Stimulated activated naive CD8-positive, alpha-beta T cell treated with anti-CD3 and anti-CD28 coated beads, Interleukin-15, Interleukin-2, amounts not matched to agents 100 ng/mL and 50 ng/mL, for 24 hours (primary cell): ENCODE results near the gene CD82.
"Not testable (repeated sequence)": the region's sequence is repeated elsewhere in the genome, so short reads cannot be mapped to it uniquely, and the experiment has no call there.

Source experiments
- H3K27ac Mint-ChIP-seq: one replicate; pipeline ENCODE4 v1.8.0; 2021; ENCODE audit warnings: mild to moderate bottlenecking, mixed read lengths
- H3K27me3 Mint-ChIP-seq: one replicate; pipeline ENCODE4 v1.8.0; 2021; ENCODE audit warnings: mixed read lengths
- H3K36me3 Mint-ChIP-seq: one replicate; pipeline ENCODE4 v1.8.0; 2021; ENCODE audit warnings: low read depth, mixed read lengths
- H3K4me1 Mint-ChIP-seq: one replicate; pipeline ENCODE4 v1.8.0; 2021; ENCODE audit warnings: low read depth, mixed read lengths
- H3K4me3 Mint-ChIP-seq: one replicate; pipeline ENCODE4 v1.8.0; 2021; ENCODE audit warnings: mild to moderate bottlenecking, mixed read lengths
- H3K9me3 Mint-ChIP-seq: one replicate; pipeline ENCODE4 v1.8.0; 2021; ENCODE audit warnings: mixed read lengths

The CD82 gene

DNA sequence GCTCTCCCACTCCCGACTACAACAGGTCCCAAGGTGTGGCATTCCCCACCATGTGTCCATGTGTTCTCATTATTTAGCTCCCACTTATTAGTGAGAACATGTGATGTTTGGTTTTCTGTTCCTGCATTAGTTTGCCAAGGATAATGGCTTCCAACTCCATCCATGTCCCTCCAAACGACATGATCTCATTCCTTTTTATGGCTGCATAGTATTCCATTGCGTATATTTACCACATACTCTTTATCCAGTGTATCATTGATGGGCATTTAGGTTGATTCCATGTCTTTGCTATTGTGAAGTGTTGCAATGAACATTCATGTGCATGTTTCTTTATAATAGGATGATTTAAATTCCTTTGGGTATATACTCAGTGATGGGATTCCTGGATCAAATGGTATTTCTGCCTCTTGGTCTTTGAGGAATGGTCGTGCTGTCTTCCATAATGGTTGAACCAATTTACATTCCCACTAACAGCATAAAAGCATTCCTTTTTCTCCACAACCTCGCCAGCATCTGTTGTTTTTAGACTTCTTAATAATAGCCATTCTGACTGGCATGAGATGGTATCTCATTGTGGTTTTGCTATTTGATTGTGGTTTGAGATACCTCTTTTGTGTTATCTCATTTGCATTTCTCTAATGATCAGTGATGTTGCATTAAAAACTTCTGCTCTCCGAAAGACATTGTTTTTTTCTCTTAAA lies 81.9 kb downstream of the CD82 start:
- peaks cover 47% of the 10 kb centered on the region for H3K27me3 Mint-ChIP-seq
- H3K27ac Mint-ChIP-seq, H3K36me3 Mint-ChIP-seq, H3K4me1 Mint-ChIP-seq, H3K4me3 Mint-ChIP-seq: not testable (repeated sequence)
- H3K9me3 Mint-ChIP-seq, result peaks cover 20% of the 10 kb centered on the region

DNA sequence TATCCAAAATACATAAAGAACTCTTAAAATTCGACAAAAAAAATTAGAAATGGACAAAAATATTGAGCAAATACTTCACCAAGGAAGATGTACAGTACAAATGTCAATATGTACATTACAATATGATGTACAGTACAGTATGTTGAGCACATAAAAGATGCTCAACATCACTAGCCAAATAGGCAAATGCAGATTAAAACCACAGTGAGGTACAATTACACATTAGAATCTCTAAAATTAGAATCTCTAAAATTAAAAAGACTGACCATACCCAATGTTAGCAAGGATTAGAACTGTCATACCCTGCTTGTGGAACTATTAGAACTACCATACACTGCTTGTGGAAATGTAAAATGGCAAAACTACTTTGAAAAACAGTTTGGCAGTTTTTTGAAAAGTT lies 82.6 kb downstream of the CD82 start:
- Mint-ChIP-seq H3K4me3 (no peak overlapping the region), H3K36me3 (no peaks in the 10 kb centered on the region), H3K9me3 (peaks cover 13% of the 10 kb centered on the region), H3K27ac (no peak overlapping the region), H3K4me1 (no peaks in the 10 kb centered on the region), H3K27me3 (peaks cover 42% of the 10 kb centered on the region)

DNA sequence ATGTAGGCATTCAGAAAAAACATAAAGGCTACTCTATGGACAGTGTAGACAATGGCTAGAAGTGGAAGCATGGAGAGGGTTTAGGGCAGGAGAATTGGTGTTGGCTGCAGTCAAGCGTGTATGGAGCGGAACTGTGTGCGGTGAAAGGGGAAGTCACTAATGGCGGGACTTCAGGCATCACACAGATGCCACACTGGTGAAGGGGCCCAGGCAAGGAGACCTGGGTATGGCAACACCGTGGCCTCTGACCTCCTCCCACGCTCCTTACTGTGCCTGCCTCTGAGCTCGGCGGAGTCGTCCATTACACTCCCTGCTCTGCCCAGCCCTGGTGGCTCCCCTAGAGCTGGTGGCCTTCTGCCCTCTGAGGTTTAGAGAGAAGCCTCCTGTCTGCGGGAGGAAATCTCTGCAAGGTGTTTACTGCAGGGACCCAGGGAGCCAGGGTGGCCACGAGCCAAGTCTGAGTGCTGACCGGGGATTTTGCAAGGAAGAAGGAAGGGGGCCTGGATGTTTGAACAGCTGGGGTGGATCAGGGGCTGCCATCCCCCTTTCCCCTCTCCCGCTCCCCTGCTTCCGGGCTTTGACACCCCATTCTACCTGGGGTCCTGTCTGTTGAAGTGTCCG lies 86.2 kb downstream of the CD82 start:
- Mint-ChIP-seq H3K27ac (no peak overlapping the region), H3K36me3 (no peaks in the 10 kb centered on the region), H3K4me3 (no peak overlapping the region), H3K4me1 (no peaks in the 10 kb centered on the region), H3K9me3 (peaks cover 5% of the 10 kb centered on the region), H3K27me3 (peaks cover 28% of the 10 kb centered on the region)

DNA sequence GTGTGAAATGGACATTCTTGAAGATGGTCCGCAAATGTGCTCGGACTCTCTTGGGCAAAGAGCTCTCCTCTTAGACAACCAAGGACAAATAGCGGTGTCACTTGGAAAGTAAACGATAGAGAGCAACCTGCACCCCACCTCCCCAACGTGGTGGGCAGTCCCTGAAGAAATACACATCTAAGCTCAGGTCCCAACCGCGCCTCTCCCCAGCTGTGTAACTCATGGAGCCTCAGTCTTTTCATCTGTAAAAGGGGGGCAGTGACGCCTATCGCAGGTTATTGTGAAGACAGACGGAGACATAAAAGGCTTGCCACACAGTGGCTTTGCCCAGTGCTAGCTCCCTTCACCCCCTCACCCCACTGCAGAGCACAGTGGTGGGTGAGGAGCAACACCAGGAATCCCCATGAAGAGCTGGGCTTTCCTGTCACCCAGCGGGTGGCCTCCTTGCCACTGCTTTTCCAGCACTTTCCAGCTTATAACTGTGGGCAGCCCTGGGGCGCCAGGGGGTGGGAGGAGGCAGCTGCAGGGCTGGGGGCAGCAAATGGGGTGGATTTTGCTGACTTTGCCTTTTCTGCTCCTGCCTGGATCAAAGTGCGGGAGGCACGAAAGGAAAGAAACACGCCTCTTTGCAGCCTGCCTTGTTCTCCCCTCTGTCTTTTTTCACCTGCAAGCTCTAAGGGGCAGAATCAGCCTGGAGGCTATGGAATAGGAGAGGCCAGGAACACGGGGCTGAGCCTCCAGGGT lies 87.6 kb downstream of the CD82 start:
- no peak overlapping the region for H3K27ac Mint-ChIP-seq
- H3K9me3 Mint-ChIP-seq, result no peaks in the 10 kb centered on the region
- no peak overlapping the region for H3K4me3 Mint-ChIP-seq
- H3K36me3 Mint-ChIP-seq, result no peaks in the 10 kb centered on the region
- no peaks in the 10 kb centered on the region for H3K4me1 Mint-ChIP-seq
- peaks cover 18% of the 10 kb centered on the region for H3K27me3 Mint-ChIP-seq

DNA sequence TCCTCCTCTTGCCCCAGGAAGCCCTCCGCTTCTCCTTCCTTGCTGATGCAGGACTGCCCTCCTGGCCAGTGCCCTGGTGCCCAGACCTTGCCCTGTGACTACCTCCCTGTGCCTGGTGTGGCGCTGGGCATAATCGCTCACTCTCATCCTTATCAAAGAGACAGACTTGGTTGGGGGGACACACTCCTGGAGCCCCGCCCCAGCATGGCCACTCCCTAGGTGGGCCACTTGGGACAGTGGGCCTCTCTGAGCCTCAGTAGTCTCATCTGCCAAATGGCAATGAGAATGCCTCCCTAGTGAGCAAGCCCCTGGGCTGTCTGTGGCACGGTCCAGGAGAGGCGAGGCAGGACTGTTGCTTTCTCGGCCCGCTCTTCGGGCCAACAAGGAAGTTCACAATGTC lies 88.6 kb downstream of the CD82 start:
- Mint-ChIP-seq H3K27ac (no peak overlapping the region), H3K4me3 (no peak overlapping the region), H3K36me3 (no peaks in the 10 kb centered on the region), H3K27me3 (peaks cover 12% of the 10 kb centered on the region), H3K9me3 (no peaks in the 10 kb centered on the region), H3K4me1 (peaks cover 4% of the 10 kb centered on the region)

DNA sequence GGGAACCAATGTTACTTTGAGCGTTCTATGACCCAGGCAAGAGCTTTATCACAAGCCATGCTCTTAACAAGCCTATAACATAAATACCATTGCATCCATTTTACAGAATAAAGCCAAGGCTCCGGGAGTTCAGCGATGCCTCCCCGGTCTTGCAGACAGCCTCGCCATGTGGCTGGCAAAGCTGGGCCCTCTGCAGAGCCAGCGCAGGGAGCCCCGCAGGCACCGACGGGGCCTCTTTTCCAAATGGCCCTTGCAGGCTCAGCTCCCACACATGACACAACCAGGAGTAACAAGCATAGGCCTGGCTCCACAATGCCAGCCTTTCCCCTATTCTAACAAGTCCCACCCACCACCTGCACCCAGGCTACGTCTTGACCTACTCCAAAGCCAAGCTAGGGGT lies 89.1 kb downstream of the CD82 start:
- no peaks in the 10 kb centered on the region for H3K9me3 Mint-ChIP-seq
- H3K4me3 Mint-ChIP-seq, result no peak overlapping the region
- no peak overlapping the region for H3K27ac Mint-ChIP-seq
- H3K4me1 Mint-ChIP-seq, result peaks cover 4% of the 10 kb centered on the region
- H3K27me3 Mint-ChIP-seq, result peaks cover 9% of the 10 kb centered on the region
- H3K36me3 Mint-ChIP-seq, result no peaks in the 10 kb centered on the region

DNA sequence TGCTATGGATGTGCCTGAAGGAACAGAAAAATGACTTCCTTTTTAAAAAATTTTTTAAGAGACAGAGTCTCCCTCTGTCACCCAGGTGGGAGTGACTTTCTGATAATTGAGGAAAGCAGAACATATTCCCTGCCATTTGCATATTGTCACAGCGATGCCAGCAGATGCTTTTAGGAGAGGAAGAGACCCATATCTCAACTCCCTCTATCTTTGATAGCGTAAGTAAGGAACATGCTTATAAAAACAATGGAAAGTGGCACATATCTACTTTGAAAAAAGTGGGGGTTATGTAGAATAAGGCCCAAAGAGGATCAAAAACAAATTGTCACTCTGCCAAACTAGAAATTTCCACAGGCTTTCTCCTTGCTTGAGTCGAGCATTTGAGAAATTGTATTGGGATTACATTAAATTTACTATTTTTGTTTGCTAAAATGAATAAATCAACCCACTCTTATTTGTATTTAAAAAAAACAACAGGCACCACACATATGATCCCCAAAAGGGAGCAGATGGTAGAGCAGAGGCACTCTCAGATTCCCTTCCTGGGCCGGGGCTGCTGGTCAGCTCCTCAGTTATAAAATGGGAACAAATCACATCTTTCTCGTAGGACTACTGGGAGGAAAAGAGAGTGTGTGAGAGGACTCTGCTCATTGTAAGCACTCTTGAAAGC lies 92.5 kb downstream of the CD82 start:
- Mint-ChIP-seq H3K27me3 (no peaks in the 10 kb centered on the region), H3K36me3 (no peaks in the 10 kb centered on the region), H3K27ac (no peak overlapping the region), H3K4me3 (no peak overlapping the region), H3K4me1 (peaks cover 9% of the 10 kb centered on the region), H3K9me3 (peaks cover 8% of the 10 kb centered on the region)

DNA sequence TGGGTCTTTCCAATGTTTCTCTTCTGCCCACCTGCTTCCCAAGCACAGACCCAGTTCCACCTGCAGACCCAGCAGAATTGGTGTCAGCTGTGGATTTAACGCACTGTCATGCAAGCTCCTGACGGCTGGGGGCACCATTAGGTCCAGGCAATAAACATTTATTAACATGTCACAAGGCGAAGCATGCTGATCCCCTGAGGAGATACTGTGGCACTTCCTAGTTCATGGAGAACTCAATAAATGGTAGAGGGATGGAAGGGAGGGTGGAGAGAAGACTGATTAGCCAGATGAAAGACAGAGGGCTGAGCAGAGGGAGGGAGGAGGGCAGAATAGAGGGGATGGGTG lies 93.0 kb downstream of the CD82 start:
- no peaks in the 10 kb centered on the region for H3K36me3 Mint-ChIP-seq
- peaks cover 9% of the 10 kb centered on the region for H3K4me1 Mint-ChIP-seq
- no peaks in the 10 kb centered on the region for H3K27me3 Mint-ChIP-seq
- H3K27ac Mint-ChIP-seq, result no peak overlapping the region
- H3K4me3 Mint-ChIP-seq, result no peak overlapping the region
- peaks cover 8% of the 10 kb centered on the region for H3K9me3 Mint-ChIP-seq

DNA sequence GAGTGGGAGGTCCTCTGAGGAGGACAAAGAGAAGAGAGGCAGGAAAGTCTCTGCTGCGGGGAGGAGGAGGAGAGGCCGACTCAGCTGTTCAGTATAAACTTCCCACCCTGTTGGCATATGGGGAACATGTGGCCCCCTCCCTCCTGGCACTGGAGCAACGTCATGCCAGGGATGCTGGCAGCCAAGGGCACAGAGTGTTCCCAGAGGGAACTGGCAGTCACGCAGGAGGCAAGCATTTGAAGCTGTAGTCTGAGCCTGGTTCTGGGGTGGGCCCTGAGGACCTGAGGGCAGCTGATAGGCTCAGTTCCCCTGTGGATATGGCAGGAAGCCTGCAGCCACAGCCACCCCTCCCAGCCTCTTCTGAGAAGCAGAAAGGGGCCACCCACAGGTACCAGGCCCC lies 94.2 kb downstream of the CD82 start:
- H3K4me3 Mint-ChIP-seq, result no peak overlapping the region
- H3K4me1 Mint-ChIP-seq, result peaks cover 9% of the 10 kb centered on the region
- H3K9me3 Mint-ChIP-seq, result peaks cover 8% of the 10 kb centered on the region
- no peaks in the 10 kb centered on the region for H3K36me3 Mint-ChIP-seq
- H3K27me3 Mint-ChIP-seq, result no peaks in the 10 kb centered on the region
- no peak overlapping the region for H3K27ac Mint-ChIP-seq

DNA sequence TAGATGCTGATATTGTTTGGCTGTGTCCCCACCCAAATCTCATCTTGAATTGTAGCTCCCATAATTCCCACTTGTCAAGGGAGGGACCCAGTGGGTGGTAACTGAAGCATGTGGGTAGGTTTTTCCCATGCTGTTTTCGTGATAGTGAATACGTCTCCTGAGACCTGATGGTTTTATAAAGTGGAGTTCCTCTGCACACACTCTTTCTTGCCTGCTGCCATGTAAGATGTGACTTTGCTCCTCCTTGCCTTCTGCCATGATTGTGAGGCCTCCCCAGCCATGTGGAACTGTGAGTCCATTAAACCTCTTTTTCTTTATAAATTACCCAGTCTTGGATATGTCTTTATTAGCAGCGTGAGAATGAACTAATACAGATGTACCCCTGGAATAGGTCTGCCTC lies 95.1 kb downstream of the CD82 start:
- H3K4me1 Mint-ChIP-seq, H3K27me3 Mint-ChIP-seq, H3K36me3 Mint-ChIP-seq, H3K4me3 Mint-ChIP-seq, H3K9me3 Mint-ChIP-seq, H3K27ac Mint-ChIP-seq: not testable (repeated sequence)

DNA sequence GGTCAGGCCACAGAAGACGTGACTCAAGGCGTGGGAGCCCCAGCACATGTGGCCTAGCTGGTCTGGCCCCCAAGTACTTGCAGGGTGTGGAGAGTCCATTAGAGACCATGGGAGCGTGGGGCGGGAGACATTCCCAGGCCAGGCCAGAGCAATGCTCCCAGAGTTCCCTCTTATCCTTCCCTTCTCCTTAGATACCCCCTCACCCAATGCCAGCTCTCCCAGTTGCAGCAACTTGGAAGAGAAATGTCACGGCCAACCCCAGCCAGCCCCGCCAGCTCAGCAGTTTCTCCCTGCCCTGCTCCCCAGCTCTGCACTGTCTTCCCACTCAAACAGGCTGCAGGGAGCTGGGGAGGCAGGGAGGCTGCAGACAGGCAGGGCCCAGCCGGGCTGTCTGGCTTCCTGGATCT lies 95.9 kb downstream of the CD82 start:
- H3K27me3 Mint-ChIP-seq, result peaks cover 4% of the 10 kb centered on the region
- no peak overlapping the region for H3K4me3 Mint-ChIP-seq
- peaks cover 9% of the 10 kb centered on the region for H3K4me1 Mint-ChIP-seq
- H3K9me3 Mint-ChIP-seq, result peaks cover 8% of the 10 kb centered on the region
- no peaks in the 10 kb centered on the region for H3K36me3 Mint-ChIP-seq
- no peak overlapping the region for H3K27ac Mint-ChIP-seq
